ENCODE results near the gene SGSM1. TPM values are rescaled to one million over a fixed set of nuclear protein-coding genes. Genes with fewer than 3 reads are reported as not detected.

The SGSM1 gene
- total RNA-seq, 1 experiment from 2014 or later, result 0.29 TPM

DNA sequence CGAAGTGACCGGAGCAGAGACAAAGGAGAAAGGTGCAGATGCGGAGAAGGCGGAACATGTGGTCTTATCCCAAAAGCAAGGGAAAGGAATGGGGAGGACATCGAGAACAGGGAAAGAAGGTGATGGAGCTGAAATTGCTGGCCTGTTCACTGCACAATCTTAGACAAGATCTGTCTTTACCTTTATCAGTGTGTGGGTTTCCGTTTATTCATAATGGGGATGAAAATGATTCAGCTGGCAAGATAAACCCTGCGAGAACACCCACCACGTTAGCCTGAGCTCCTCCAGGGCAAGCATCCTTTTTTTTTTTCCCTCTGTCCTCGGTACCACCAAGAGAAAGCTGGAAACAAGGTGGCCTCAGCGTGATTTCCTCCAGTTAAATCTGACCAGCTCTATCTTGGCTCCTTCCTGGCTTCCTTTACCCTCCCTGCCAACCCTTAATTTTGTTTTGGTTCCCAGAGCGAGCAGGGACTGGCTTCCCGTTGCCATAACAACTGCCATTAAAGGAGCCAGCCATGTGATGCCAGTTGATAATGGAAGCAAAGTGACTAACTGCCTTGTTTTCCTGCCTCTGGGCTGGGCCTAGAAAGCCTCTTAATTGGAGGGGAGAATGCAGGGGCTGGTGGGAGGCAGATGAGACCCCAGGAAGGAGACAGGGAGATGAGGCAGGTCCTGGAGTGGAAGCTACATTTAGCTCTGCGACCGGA lies 4.2 kb downstream of the SGSM1 start:
- DNase-seq, result no peak

DNA sequence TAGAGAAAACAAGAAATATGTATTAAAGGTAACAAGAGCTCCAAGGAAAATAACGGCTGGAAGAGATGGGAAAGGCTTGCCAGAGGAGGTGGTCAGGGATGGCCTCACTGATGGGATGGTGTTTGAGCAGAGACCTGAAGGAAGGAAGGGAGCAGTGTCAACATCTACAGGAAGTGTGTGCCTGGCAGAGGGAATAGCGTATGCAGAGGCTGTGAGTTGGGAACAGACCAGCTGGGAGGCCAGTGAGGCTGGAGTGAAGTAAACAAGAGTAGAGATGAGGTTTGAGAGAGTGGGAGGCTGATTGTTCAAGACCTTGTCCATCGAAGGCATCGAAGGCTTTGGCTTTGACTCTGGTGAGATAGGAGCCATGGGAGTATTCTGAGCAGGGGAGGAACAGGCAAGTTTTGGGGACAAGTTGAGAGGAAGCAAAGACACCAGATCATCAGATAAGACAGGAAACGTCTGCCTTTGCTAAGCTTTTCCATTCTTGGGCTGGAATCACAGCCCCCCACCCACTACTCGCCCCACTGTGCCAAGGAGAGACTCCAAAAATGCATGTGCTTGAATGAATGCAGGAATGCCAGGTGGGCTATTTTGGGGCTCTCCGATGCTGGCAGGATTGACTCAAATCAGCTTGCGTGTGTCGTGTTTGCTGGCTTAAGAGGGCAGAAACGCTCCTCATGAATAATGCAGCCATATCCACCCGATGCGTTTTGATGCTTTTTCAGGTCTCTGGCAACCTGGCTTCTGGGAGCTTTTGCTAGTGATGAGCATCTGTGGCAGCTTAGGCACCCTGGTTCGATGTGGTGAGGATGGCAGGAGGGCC lies 7.2 kb downstream of the SGSM1 start:
- BruUV-seq (replicated peaks), result no TSS peak
- Histone ChIP-seq H3K27ac (ENCODE audit: low read length) (no peak overlapping the region), H3K79me2 (ENCODE audit: low read length) (no peaks in the 10 kb centered on the region), H2AFZ (ENCODE audit: low read length) (no peak overlapping the region), H4K20me1 (ENCODE audit: low read length) (no peaks in the 10 kb centered on the region), H3K9me2 (replicated peaks; ENCODE audit: low read length) (no peaks in the 10 kb centered on the region), H3K4me2 (ENCODE audit: low read length) (no peak overlapping the region), H3K9me3 (ENCODE audit: low read length) (0 out of 2 replicates have a peak, but pooled peaks cover 6% of the 10 kb centered on the region), H3K4me3 (ENCODE audit: low read length) (no peak overlapping the region), H3K4me1 (ENCODE audit: insufficient read depth, low read length) (no peaks in the 10 kb centered on the region), H3K27me3 (ENCODE audit: low read length) (no peaks in the 10 kb centered on the region), H3K9ac (ENCODE audit: low read length) (no peak overlapping the region), H3K36me3 (ENCODE audit: low read depth, low read length) (no peaks in the 10 kb centered on the region), H3F3A (ENCODE audit: low read length, unreplicated experiment) (no peaks in the 10 kb centered on the region)
- ChIA-PET POLR2A (ENCODE audit: unreplicated experiment) (no interaction called here), CTCF (no interaction called here)
- ATAC-seq, result no peak
- DNase-seq, result no peak
- intact Hi-C loops (cut with micrococcal nuclease), result no loop called here
- TF ChIP-seq EZH2 (IDR thresholded peaks at IDR 0.05; ENCODE audit: low read length, unreplicated experiment) (no peak), EZH2phosphoT487 (IDR thresholded peaks at IDR 0.05; ENCODE audit: borderline replicate concordance, low read length) (no peak)
- TF ChIP-seq, protein P1, sequence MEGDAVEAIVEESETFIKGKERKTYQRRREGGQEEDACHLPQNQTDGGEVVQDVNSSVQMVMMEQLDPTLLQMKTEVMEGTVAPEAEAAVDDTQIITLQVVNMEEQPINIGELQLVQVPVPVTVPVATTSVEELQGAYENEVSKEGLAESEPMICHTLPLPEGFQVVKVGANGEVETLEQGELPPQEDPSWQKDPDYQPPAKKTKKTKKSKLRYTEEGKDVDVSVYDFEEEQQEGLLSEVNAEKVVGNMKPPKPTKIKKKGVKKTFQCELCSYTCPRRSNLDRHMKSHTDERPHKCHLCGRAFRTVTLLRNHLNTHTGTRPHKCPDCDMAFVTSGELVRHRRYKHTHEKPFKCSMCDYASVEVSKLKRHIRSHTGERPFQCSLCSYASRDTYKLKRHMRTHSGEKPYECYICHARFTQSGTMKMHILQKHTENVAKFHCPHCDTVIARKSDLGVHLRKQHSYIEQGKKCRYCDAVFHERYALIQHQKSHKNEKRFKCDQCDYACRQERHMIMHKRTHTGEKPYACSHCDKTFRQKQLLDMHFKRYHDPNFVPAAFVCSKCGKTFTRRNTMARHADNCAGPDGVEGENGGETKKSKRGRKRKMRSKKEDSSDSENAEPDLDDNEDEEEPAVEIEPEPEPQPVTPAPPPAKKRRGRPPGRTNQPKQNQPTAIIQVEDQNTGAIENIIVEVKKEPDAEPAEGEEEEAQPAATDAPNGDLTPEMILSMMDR (conservative IDR thresholded peaks at IDR 0.05; ENCODE audit: low read depth, low read length), result no peak

More for the DNA sequence above, 4.2 kb downstream of the SGSM1 start:
- TF ChIP-seq EZH2 (IDR thresholded peaks at IDR 0.05; ENCODE audit: low read length, unreplicated experiment), result no peak
- no peak for TF ChIP-seq EZH2phosphoT487 (IDR thresholded peaks at IDR 0.05; ENCODE audit: borderline replicate concordance, low read length)
- TF ChIP-seq, protein P1 (conservative IDR thresholded peaks at IDR 0.05; ENCODE audit: low read depth, low read length), result no peak
- H3K27me3 ChIP-seq (ENCODE audit: low read length), result no peaks in the 10 kb centered on the region
- ATAC-seq, result no peak
- H3K9ac ChIP-seq (ENCODE audit: low read length), result no peak overlapping the region
- H3K4me1 ChIP-seq (ENCODE audit: insufficient read depth, low read length), result no peaks in the 10 kb centered on the region
- no peaks in the 10 kb centered on the region for H3K36me3 ChIP-seq (ENCODE audit: low read depth, low read length)
- no peak overlapping the region for H2AFZ ChIP-seq (ENCODE audit: low read length)
- ChIA-PET CTCF (interaction anchor here (0.5 kb wide), 1 partner anchor 8 kb away, joined by 3 read pairs; no protein-coding TSS in a partner anchor), POLR2A (ENCODE audit: unreplicated experiment) (no interaction called here)
- no peaks in the 10 kb centered on the region for H4K20me1 ChIP-seq (ENCODE audit: low read length)
- H3K9me3 ChIP-seq (ENCODE audit: low read length), result no peaks in the 10 kb centered on the region
- intact Hi-C loops (cut with micrococcal nuclease), result no loop called here
- no peak overlapping the region for H3K4me3 ChIP-seq (ENCODE audit: low read length)
- H3K9me2 ChIP-seq (replicated peaks; ENCODE audit: low read length), result no peaks in the 10 kb centered on the region
- no TSS peak for BruUV-seq (replicated peaks)
- no peaks in the 10 kb centered on the region for H3K79me2 ChIP-seq (ENCODE audit: low read length)
- H3K4me2 ChIP-seq (ENCODE audit: low read length), result no peak overlapping the region
- H3F3A ChIP-seq (ENCODE audit: low read length, unreplicated experiment), result no peaks in the 10 kb centered on the region
- H3K27ac ChIP-seq (ENCODE audit: low read length), result no peak overlapping the region
